Stimulated activated CD4-positive, alpha-beta T cell treated with anti-CD3 and anti-CD28 coated beads, Interleukin-1b, Interleukin-23, amount 100 ng/mL, for 24 hours (primary cell): ENCODE measurements around the gene KLC1.
"Not testable (repeated sequence)": the region's sequence is repeated elsewhere in the genome, so short reads cannot be mapped to it uniquely, and the experiment has no call there.

Source experiments
- DNase-seq, 4 experiments: peaks; one replicate each; pipeline ENCODE4 v3.0.0-alpha.2; 2020; ENCODE audit warnings: low read depth in 4 of 4, low spot score in 1 of 4

The KLC1 gene

GRCh38 chr14:103625356-103626095 is 3.5 kb upstream of the KLC1 start:
- DNase-seq: no peak

GRCh38 chr14:103626146-103626850 is 2.7 kb upstream of the KLC1 start:
- no peak for DNase-seq

DNA sequence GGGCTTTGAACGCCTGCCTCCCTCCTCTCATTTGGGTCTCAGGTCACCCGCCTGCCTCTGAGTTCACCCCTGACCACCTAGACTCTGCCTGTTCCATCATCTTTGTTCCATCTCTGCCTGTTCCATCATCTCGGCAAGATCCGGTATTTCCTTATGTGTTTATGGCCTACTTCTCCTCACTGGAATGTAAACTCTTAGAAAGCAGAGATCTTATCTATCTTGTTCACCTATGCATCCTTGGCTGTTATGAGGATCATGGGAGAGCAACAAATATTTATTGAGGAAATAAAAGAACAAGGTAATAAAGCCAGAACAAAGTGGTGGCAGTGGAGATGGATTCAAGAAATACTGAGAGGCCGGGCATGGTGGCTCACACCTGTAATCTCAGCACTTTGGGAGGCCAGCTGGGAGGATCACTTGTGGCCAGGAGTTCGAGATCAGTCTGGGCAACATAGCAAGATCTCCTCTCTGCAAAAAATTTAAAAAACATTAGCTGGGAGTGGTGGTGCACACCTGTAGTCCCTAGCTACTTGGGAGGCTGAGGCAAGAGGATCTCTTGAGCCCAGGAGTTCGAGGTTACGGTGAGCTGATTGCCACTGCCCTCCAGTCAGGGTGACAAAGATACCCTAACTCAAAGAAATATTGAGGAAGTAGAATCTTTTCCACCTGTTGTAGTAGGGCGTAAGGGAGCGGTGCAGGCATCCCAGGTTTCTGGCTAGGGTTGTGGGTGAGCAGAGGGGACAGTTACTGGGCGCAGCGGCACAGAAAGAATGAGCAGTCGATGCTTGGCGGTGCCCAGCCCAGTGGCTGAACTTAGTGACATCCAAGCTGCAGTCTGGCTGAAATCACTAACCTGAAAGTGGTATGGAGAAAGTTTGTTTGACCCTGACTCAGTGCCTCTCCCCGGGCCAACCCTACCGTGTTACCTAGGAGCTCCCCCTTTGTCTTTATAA is 1.7 kb upstream of the KLC1 start:
- no peak for DNase-seq

GRCh38 chr14:103628221-103628683 is 759 bp upstream of the KLC1 start:
- no peak for DNase-seq

DNA sequence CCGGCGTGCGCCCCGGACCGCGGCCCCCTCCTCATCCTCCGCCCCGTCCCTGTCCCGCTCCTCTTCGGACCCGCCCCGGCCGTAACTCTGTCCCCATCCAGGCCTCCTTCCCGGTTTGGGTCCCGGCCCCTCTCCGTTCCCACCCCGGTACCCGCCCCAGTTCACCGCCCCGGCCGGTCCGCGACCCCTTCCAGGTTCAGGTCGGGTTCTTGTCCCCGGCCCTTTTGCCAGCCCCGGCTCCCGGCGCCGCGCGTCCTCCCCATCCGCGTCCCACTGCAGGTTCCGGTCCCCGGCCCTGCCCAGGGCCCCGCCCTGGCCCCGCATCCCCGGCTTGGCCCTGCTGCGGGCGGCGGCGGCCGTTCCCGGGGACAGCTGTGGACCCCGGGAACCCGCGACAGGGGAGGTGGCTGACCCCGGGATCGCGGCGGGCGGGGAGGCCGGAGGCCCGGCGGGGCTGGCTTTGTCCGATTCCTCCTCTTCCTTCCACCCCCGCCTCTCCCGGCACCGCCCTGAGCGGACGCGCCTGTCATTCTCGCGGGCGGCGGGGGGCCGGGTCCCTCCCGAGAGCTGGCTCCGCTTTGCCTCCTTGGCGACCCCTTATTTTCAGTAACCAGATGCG is 601 bp downstream of the KLC1 start:
- no peak for DNase-seq

DNA sequence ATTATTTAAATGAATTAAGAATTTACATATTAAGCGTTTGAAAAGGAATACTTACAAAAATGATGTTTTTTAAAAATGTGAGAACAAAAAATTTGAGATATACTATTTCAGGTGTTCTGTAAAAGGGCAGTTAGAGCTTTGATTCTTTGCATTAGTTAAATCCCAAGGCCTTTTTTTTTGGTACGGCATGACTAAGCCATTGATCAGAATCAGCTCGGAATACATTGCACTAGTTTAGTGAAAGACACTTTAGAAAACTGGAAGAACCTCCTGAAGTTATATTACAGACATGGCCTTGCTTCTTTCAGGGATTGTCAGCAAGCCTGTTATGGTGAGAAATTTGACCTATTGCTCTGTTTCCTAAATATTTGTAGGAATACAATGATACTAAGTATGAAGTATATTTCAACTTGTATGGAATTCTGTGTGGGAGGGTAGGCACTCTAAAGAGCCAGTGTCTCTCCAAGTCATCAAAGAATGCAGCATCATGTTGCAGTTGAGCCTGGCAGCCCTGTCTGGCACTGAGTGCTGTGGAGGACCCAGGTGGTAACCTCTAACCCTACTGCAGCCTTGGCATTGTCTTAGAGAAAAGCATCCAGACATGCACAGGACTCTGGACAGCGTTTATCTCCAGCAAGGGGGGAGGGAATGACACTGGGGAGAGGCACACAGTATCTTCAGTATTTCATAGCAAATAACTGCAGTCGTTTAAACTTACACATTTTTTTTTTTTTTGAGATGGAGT is 1.5 kb downstream of the KLC1 start:
- no peak for DNase-seq

DNA sequence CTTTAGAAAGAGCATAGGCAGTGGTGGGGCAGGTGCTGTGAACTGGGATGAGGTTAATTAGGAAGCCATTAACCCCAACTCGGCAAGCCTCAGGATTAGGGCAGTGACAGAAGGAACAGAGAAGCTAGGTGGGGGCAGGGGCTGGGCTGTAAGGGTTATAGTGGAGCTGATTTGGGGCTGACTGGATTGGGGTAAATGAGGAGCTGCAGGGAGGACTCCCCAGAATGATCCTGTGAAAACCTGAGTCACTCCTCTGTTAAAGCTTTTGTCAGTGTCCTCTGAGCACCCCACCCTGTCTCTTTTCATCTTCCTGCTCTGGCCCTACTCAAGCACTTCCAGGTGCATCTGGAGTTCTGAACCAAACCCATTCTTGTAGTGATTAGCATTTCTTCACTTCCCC is 4.4 kb downstream of the KLC1 start:
- DNase-seq: no peak

GRCh38 chr14:103634156-103634555 is 5.1 kb downstream of the KLC1 start:
- DNase-seq: no peak

GRCh38 chr14:103638594-103638993 is 9.6 kb downstream of the KLC1 start:
- DNase-seq: no peak

DNA sequence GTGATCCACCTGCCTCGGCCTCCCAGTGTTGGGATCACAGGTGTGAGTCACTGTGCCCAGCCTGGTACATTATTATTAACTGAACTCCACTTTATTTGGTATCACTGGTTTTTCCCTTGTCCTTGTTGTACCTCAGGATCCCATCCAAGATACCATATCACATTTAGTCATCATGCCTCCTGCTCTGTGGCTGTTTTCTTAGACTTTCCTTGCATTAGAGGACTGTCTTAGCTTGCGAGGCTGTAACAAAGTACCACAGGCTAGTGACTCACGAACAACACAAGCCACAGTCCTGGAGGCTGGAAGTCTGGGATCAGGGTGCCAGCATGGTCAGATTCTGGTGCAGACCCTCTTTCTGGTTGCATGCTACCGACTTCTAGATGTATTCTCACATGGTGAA is 12.2 kb downstream of the KLC1 start:
- no peak for DNase-seq

DNA sequence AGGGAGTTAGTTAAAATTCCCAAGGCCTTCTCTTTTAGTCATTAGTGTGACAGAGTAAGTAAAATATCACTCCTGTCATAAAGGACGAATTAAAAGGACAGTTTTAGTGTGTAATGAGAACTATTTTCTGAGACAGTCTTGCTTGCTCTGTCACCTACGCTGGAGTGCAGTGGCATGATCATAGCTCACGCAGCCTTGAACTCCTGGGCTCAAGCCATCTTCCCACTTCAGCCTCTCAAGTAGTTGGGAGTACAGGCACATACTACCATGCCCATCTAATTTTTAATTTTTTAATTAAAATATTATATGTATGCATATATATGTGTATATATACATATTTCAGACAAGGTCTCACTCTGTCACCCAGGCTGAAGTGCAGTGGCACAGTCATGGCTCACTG is 17.2 kb downstream of the KLC1 start:
- DNase-seq: no peak

GRCh38 chr14:103649001-103649400 is 20.0 kb downstream of the KLC1 start:
- DNase-seq: no peak

GRCh38 chr14:103650213-103650612 is 21.2 kb downstream of the KLC1 start:
- DNase-seq: no peak

DNA sequence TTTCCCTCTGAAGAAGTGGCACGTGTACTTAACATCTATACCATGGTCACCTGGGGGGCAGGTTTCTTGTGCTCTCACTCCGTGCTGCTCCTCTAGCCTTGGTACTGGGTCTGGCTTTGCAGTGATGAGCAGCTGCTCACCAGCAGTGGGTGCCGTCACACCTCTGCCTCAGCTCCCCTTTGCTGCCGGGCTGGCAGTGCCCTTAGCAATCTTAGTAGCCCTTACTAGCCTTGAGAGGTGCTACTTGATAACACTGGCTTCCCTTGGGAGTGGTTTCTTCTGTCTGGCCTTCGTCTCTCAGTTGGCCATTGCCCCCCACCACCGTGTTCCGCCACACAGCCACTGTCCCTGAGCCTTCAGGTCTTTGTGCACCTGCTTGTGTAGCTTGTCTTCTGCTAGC is 22.6 kb downstream of the KLC1 start:
- no peak for DNase-seq

DNA sequence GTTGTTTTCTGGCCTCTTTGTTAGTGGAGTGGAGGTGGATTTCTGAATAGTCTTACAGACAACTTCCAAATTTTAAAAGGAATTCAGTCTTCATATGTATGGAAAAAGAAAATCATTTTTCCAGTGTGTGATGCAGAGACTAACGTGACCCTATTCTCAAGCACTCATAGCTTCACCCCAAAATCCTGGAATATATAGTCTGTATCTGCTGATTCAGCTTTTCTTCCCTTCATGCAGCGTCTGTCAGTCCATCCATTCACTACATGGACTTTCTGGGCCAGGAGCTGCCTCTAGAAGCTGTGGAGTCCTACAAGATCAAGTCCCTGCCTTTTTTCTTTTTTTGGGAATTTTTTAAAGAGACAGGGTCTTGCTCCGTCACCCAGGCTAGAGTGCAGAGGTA is 23.8 kb downstream of the KLC1 start:
- no peak for DNase-seq

- not testable (repeated sequence) for DNase-seq
These were observed 24.3 kb downstream of the KLC1 start for GRCh38 chr14:103653336-103653735.

- no peak for DNase-seq
These were observed 24.8 kb downstream of the KLC1 start for GRCh38 chr14:103653805-103654204.

DNA sequence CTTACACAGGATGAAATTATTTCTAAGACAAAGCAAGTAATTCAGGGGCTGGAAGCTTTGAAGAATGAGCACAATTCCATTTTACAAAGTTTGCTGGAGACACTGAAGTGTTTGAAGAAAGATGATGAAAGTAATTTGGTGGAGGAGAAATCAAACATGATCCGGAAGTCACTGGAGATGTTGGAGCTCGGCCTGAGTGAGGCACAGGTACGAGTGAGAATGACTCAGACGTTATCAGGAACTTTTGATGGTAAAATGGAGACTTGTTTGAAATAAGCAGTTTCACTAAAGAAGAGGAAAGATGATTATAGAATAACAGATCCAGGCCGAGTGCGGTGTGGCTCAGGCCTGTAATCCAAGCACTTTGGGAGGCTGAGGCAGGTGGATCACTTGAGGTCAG is 25.6 kb downstream of the KLC1 start:
- DNase-seq: no peak

GRCh38 chr14:103656031-103656755 is 27.2 kb downstream of the KLC1 start:
- no peak for DNase-seq

GRCh38 chr14:103656756-103657133 is 27.7 kb downstream of the KLC1 start:
- no peak for DNase-seq
